Measurements from ENCODE around the gene ETFDH. TPM values are rescaled to one million over a fixed set of nuclear protein-coding genes. Genes with fewer than 3 reads are reported as not detected.
"Not testable (repeated sequence)": the region's sequence is repeated elsewhere in the genome, so short reads cannot be mapped to it uniquely, and the experiment has no call there.

ETFDH gene
- total RNA-seq, 1 donor from 2014 or later = 32.5 TPM

DNA sequence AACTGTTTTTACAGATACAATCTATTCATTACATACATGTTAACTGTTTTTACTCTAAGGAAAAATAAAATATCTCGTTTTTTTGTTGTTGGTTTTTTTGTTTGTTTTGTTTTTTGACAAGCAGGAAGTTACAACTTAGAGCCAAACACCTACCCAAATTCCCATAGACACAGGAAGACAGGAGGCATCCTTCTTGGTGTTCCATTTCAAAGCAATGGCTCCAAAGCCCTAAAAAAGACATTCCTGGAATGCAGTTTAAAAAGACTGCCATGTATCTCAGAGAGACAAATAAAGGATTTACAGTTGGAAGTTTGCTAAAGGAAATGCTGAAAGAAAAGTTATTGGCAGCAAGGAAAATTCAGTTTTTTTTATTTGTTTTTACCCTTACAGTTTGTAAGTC, 16.7 kb downstream of the ETFDH start:
- TF ChIP-seq, protein P1, sequence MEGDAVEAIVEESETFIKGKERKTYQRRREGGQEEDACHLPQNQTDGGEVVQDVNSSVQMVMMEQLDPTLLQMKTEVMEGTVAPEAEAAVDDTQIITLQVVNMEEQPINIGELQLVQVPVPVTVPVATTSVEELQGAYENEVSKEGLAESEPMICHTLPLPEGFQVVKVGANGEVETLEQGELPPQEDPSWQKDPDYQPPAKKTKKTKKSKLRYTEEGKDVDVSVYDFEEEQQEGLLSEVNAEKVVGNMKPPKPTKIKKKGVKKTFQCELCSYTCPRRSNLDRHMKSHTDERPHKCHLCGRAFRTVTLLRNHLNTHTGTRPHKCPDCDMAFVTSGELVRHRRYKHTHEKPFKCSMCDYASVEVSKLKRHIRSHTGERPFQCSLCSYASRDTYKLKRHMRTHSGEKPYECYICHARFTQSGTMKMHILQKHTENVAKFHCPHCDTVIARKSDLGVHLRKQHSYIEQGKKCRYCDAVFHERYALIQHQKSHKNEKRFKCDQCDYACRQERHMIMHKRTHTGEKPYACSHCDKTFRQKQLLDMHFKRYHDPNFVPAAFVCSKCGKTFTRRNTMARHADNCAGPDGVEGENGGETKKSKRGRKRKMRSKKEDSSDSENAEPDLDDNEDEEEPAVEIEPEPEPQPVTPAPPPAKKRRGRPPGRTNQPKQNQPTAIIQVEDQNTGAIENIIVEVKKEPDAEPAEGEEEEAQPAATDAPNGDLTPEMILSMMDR (conservative IDR thresholded peaks at IDR 0.05) = no peak
- H3K27ac Mint-ChIP-seq = no peak overlapping the region
- H3K27me3 Mint-ChIP-seq = no peaks in the 10 kb centered on the region
- H3K4me1 Mint-ChIP-seq (ENCODE audit: unreplicated experiment) = no peaks in the 10 kb centered on the region
- H3K9me3 Mint-ChIP-seq = no peaks in the 10 kb centered on the region
- H3K36me3 Mint-ChIP-seq = peaks cover 16% of the 10 kb centered on the region
- H3K4me3 Mint-ChIP-seq = no peak overlapping the region
- no peak for DNase-seq (ENCODE audit: extremely low spot score, unreplicated experiment)

GRCh38 chr4:158704274-158704673, 32.2 kb downstream of the ETFDH start:
- Mint-ChIP-seq H3K4me1 (ENCODE audit: unreplicated experiment) (no peaks in the 10 kb centered on the region), H3K27ac (no peak overlapping the region), H3K27me3 (no peaks in the 10 kb centered on the region), H3K9me3 (no peaks in the 10 kb centered on the region), H3K4me3 (no peak overlapping the region), H3K36me3 (peaks cover 16% of the 10 kb centered on the region)
- TF ChIP-seq, protein P1 (conservative IDR thresholded peaks at IDR 0.05) = no peak
- no peak for DNase-seq (ENCODE audit: extremely low spot score, unreplicated experiment)

- Mint-ChIP-seq H3K9me3 (no peaks in the 10 kb centered on the region), H3K27me3 (no peaks in the 10 kb centered on the region), H3K27ac (no peak overlapping the region), H3K4me3 (no peak overlapping the region), H3K36me3 (peaks cover 39% of the 10 kb centered on the region), H3K4me1 (ENCODE audit: unreplicated experiment) (no peaks in the 10 kb centered on the region)
- TF ChIP-seq, protein P1 (conservative IDR thresholded peaks at IDR 0.05) = peak; percentile 28
- DNase-seq (ENCODE audit: extremely low spot score, unreplicated experiment) = no peak
Observed at GRCh38 chr4:158710814-158711213, 38.7 kb downstream of the ETFDH start.

DNA sequence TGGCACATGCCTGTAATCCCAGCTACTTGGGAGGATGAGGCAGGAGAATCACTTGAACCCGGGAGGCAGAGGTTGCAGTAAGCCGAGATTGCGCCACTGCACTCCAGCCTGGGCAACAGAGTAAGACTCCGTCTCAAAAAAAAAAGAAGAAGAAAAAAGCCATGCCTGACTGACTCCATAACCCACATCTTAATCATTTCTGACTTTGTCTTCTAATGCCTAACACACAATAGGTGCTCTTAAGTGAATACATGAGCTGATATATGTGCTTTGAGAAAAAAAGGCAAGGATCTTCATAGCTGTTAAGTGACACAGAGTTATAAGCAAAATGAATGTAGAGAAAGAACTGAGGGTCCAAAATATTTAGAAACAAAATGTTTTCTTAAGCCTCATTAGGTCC, 40.5 kb downstream of the ETFDH start:
- not testable (repeated sequence) for DNase-seq (ENCODE audit: extremely low spot score, unreplicated experiment); H3K4me3 Mint-ChIP-seq; H3K9me3 Mint-ChIP-seq; H3K27me3 Mint-ChIP-seq; H3K4me1 Mint-ChIP-seq (ENCODE audit: unreplicated experiment); H3K27ac Mint-ChIP-seq
- peaks cover 35% of the 10 kb centered on the region for H3K36me3 Mint-ChIP-seq

DNA sequence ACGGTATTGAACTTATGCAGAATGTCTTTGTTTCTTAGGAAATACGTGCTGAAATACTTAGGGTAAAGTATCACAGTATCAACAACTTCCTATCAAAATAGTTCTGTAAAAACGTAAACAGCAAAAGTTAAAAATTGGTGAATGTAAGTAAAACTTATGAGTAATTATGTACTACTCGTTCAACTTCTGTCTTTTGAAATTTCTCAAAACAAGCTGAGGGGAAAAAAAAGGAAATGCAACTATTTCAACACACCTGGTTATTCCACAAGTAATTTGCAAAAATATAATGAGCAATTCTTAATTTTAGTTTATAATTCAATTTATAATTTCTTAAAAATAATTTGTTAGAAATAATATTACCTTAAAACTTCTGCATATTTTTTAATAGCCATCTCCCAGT, 42.8 kb downstream of the ETFDH start:
- Mint-ChIP-seq H3K9me3 (no peaks in the 10 kb centered on the region), H3K36me3 (peaks cover 50% of the 10 kb centered on the region), H3K27me3 (no peaks in the 10 kb centered on the region), H3K4me1 (ENCODE audit: unreplicated experiment) (no peaks in the 10 kb centered on the region), H3K4me3 (no peak overlapping the region), H3K27ac (no peak overlapping the region)
- TF ChIP-seq, protein P1 (conservative IDR thresholded peaks at IDR 0.05) = no peak
- DNase-seq (ENCODE audit: extremely low spot score, unreplicated experiment) = no peak

GRCh38 chr4:158715802-158716201, 43.7 kb downstream of the ETFDH start:
- DNase-seq (ENCODE audit: extremely low spot score, unreplicated experiment) = no peak
- Mint-ChIP-seq H3K4me1 (ENCODE audit: unreplicated experiment) (no peaks in the 10 kb centered on the region), H3K27ac (no peak overlapping the region), H3K4me3 (no peak overlapping the region), H3K9me3 (no peaks in the 10 kb centered on the region), H3K27me3 (no peaks in the 10 kb centered on the region), H3K36me3 (peaks cover 46% of the 10 kb centered on the region)
- TF ChIP-seq, protein P1 (conservative IDR thresholded peaks at IDR 0.05) = no peak
